DOHH2 (cell line): ENCODE data around the gene NRXN3.

Source experiments
- H3F3A ChIP-seq: fragments of 200-600 bp; sonication (generic), shearing (Covaris generic); 2 replicates; pipeline ENCODE4 v1.6.0; 2016; ENCODE audit warnings: antibody characterized with exemption, mild to moderate bottlenecking; ENCODE audit not compliant: control insufficient read depth, insufficient read depth
- H3K27ac ChIP-seq: fragments of 200-600 bp; sonication (generic); 2 replicates; pipeline ENCODE4 v1.5.1; 2014; ENCODE audit warnings: low read depth, mild to moderate bottlenecking, low read length, moderate library complexity
- H3K27me3 ChIP-seq: fragments of 200-600 bp; sonication (generic); 2 replicates; pipeline ENCODE4 v1.6.1; 2014; ENCODE audit warnings: mild to moderate bottlenecking, low read length, mixed read lengths; ENCODE audit not compliant: control insufficient read depth
- H3K36me3 ChIP-seq: fragments of 200-600 bp; sonication (generic); 2 replicates; pipeline ENCODE4 v1.6.1; 2014; ENCODE audit warnings: mild to moderate bottlenecking, low read length, moderate library complexity, mixed read lengths; ENCODE audit not compliant: control insufficient read depth
- H3K4me1 ChIP-seq: fragments of 200-600 bp; sonication (generic); 2 replicates; pipeline ENCODE4 v1.6.1; 2014; ENCODE audit warnings: mild to moderate bottlenecking, low read length, mixed read lengths; ENCODE audit not compliant: control insufficient read depth
- H3K4me2 ChIP-seq: fragments of 200-600 bp; sonication (generic); 2 replicates; pipeline ENCODE4 v1.6.0; 2014; ENCODE audit warnings: mild to moderate bottlenecking, low read length, moderate library complexity
- H3K4me3 ChIP-seq: fragments of 200-600 bp; sonication (generic); 2 replicates; pipeline ENCODE4 v1.5.1; 2014; ENCODE audit warnings: mild to moderate bottlenecking, low read length, mixed read lengths
- H3K79me2 ChIP-seq: fragments of 200-600 bp; sonication (generic); 2 replicates; pipeline ENCODE4 v1.6.1; 2014; ENCODE audit warnings: mild to moderate bottlenecking, low read length, mixed read lengths; ENCODE audit not compliant: control insufficient read depth
- H3K9me2 ChIP-seq: fragments of 200-600 bp; sonication (generic); replicated peaks from 2 replicates; pipeline ENCODE4 v1.6.1; 2014; ENCODE audit warnings: mild to moderate bottlenecking, low read length, mixed read lengths; ENCODE audit not compliant: control insufficient read depth
- H3K9me3 ChIP-seq: fragments of 200-600 bp; sonication (generic); 2 replicates; pipeline ENCODE4 v1.6.1; 2014; ENCODE audit warnings: antibody characterized with exemption, low read length, mixed read lengths; ENCODE audit not compliant: control insufficient read depth, insufficient read depth
- H4K20me1 ChIP-seq: fragments of 200-600 bp; sonication (generic); 2 replicates; pipeline ENCODE4 v1.6.0; 2014; ENCODE audit warnings: low read depth, mild to moderate bottlenecking, antibody characterized with exemption, low read length, moderate library complexity; ENCODE audit not compliant: control insufficient read depth, insufficient read depth
- CTCF ChIP-seq: fragments of 200-600 bp; sonication (generic); IDR thresholded peaks from one replicate; pipeline ENCODE4 v1.5.1; 2014; ENCODE audit warnings: antibody characterized with exemption, mild to moderate bottlenecking, low read depth, low read length; ENCODE audit not compliant: poor library complexity, severe bottlenecking
- EZH2phosphoT487 ChIP-seq: fragments of 200-600 bp; sonication (generic); IDR thresholded peaks from 2 replicates; pipeline ENCODE4 v1.6.1; 2017; ENCODE audit warnings: borderline replicate concordance, mild to moderate bottlenecking, antibody characterized with exemption, low read length, moderate library complexity, mixed read lengths

NRXN3 gene

GRCh38 chr14:79841433-79841832 lies 1671.3 kb downstream of the NRXN3 start:
- Histone ChIP-seq H4K20me1 (no peaks in the 10 kb centered on the region), H3K27me3 (no peaks in the 10 kb centered on the region), H3K4me1 (no peaks in the 10 kb centered on the region), H3K79me2 (no peaks in the 10 kb centered on the region), H3K9me3 (no peaks in the 10 kb centered on the region), H3K36me3 (no peaks in the 10 kb centered on the region), H3K4me3 (no peak overlapping the region), H3K9me2 (no peaks in the 10 kb centered on the region), H3F3A (no peaks in the 10 kb centered on the region), H3K27ac (no peak overlapping the region), H3K4me2 (no peak overlapping the region)
- TF ChIP-seq CTCF (no peak), EZH2phosphoT487 (no peak)

- no peaks in the 10 kb centered on the region for H3F3A ChIP-seq
- H3K27ac ChIP-seq = no peak overlapping the region
- H3K36me3 ChIP-seq = no peaks in the 10 kb centered on the region
- H3K4me2 ChIP-seq = no peak overlapping the region
- no peak overlapping the region for H3K4me3 ChIP-seq
- H4K20me1 ChIP-seq = no peaks in the 10 kb centered on the region
- no peaks in the 10 kb centered on the region for H3K9me2 ChIP-seq
- H3K79me2 ChIP-seq = no peaks in the 10 kb centered on the region
- H3K9me3 ChIP-seq = no peaks in the 10 kb centered on the region
- no peaks in the 10 kb centered on the region for H3K27me3 ChIP-seq
- no peaks in the 10 kb centered on the region for H3K4me1 ChIP-seq
- TF ChIP-seq CTCF (no peak), EZH2phosphoT487 (no peak)
These were observed 1672.1 kb downstream of the NRXN3 start for GRCh38 chr14:79842270-79842669.

- H3K36me3 ChIP-seq = no peaks in the 10 kb centered on the region
- H3K79me2 ChIP-seq = no peaks in the 10 kb centered on the region
- H3K27ac ChIP-seq = no peak overlapping the region
- H3K4me2 ChIP-seq = no peak overlapping the region
- no peaks in the 10 kb centered on the region for H4K20me1 ChIP-seq
- no peaks in the 10 kb centered on the region for H3K9me2 ChIP-seq
- H3K4me3 ChIP-seq = no peak overlapping the region
- no peaks in the 10 kb centered on the region for H3F3A ChIP-seq
- no peaks in the 10 kb centered on the region for H3K27me3 ChIP-seq
- no peak for TF ChIP-seq CTCF
- TF ChIP-seq EZH2phosphoT487 = no peak
- H3K9me3 ChIP-seq = no peaks in the 10 kb centered on the region
- no peaks in the 10 kb centered on the region for H3K4me1 ChIP-seq
These were observed 1683.0 kb downstream of the NRXN3 start for GRCh38 chr14:79852950-79853744.
